Breast epithelium (tissue), 3 donors: ENCODE results near the gene PCDH8.

Experiments
- POLR2A ChIP-seq: fragments of 450-650 bp; IDR thresholded peaks from one replicate; pipeline ENCODE4 v1.6.1; 2016; ENCODE audit warnings: antibody characterized with exemption, mild to moderate bottlenecking, moderate library complexity
- POLR2AphosphoS5 ChIP-seq, 3 donors: sonication (generic); formaldehyde crosslinking; IDR thresholded peaks; one replicate each; pipeline ENCODE4 v1.6.1; 2017; ENCODE audit warnings: antibody characterized with exemption in 3 of 3

GRCh38 chr13:52812941-52813340 lies 35.5 kb downstream of the PCDH8 start:
- TF ChIP-seq POLR2AphosphoS5 (IDR thresholded peaks at IDR 0.05) (no peak), POLR2A (no peak)
